ENCODE measurements around the gene HELZ.
"Not testable (repeated sequence)": the region's sequence is repeated elsewhere in the genome, so short reads cannot be mapped to it uniquely, and the experiment has no call there.

HELZ gene, protein sequence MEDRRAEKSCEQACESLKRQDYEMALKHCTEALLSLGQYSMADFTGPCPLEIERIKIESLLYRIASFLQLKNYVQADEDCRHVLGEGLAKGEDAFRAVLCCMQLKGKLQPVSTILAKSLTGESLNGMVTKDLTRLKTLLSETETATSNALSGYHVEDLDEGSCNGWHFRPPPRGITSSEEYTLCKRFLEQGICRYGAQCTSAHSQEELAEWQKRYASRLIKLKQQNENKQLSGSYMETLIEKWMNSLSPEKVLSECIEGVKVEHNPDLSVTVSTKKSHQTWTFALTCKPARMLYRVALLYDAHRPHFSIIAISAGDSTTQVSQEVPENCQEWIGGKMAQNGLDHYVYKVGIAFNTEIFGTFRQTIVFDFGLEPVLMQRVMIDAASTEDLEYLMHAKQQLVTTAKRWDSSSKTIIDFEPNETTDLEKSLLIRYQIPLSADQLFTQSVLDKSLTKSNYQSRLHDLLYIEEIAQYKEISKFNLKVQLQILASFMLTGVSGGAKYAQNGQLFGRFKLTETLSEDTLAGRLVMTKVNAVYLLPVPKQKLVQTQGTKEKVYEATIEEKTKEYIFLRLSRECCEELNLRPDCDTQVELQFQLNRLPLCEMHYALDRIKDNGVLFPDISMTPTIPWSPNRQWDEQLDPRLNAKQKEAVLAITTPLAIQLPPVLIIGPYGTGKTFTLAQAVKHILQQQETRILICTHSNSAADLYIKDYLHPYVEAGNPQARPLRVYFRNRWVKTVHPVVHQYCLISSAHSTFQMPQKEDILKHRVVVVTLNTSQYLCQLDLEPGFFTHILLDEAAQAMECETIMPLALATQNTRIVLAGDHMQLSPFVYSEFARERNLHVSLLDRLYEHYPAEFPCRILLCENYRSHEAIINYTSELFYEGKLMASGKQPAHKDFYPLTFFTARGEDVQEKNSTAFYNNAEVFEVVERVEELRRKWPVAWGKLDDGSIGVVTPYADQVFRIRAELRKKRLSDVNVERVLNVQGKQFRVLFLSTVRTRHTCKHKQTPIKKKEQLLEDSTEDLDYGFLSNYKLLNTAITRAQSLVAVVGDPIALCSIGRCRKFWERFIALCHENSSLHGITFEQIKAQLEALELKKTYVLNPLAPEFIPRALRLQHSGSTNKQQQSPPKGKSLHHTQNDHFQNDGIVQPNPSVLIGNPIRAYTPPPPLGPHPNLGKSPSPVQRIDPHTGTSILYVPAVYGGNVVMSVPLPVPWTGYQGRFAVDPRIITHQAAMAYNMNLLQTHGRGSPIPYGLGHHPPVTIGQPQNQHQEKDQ (N-terminal part only)

DNA sequence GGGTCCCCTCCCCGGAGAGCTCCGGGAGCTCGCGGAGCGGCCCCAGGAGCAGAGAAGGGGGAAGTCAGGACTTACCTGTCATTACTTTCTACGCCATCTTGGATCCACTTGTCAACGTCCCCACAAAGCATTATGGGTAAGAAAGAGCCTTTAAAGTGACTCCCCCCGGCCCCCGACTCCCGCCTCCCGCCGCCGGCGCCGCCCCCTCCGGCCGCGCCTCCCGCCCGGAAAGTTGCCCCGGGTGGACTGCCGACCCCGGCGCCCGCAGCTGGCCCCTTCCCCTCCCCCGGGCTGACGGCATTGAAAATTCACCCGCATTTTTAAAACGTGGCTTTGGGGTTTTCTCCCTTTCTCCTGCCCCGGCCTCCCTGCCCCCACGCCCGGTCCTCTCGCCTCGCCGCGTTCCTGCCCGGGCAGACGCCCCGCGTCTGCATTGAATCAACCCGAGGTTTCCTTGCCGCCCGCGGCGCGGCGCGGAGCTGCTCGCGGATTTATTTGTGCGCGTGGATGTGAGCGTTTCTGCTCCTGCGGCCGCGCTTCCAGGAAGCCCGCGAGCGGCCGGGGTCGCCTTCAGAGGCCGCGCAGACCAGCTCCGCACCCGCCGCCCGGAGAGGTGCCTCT lies at the start of gene HELZ:
Gene HELZ (minus strand): TSS at position 124 of the 621 bp plus-strand sequence. CDS start 26,392 bp downstream, outside the sequence.
- peak; percentile 72 for DNase-seq

DNA sequence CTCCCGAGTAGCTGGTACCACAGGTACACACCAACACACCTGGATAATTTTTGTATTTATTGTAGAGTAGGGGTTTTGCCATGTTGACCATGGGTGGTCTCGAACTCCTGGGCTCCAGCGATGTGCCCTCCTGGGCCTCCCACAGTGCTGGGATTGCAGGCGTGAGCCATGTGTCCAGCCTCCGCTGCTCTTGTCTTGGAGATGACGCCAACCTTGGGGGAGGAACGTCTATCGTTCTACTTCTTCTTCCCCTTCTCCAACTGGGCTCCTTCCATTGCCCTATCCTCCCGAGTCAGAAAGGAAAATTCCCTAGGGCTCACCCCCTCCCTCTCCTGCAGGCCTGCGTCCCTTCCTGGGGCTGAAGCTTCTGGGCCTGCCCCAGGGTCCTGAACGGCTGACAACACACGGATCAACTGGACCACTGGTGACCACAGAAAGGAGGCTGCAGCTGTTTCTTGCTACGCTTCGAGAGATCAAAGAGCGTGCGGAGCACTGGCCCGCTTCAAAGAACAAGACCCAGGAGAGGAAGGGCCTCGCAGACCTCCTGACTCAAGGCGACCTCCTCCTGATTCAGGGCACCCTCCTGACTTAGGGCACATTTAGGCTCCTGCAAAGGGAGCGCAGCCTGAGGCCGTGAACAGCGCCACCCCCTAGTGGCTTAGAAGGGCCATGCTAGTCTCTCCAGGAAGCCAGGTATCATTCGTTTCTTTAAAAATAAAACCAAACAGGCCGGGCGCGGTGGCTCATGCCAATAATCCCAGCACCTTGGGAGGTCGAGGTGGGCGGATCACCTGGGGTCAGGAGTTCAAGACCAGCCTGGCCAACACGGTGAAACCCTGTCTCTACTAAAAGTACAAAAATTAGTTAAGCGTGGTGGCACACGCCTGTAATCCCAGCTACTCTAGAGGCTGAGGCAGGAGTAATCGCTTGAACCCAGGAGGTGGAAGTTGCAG lies 48.5 kb upstream of the HELZ start:
- DNase-seq, result peak; percentile 67

DNA sequence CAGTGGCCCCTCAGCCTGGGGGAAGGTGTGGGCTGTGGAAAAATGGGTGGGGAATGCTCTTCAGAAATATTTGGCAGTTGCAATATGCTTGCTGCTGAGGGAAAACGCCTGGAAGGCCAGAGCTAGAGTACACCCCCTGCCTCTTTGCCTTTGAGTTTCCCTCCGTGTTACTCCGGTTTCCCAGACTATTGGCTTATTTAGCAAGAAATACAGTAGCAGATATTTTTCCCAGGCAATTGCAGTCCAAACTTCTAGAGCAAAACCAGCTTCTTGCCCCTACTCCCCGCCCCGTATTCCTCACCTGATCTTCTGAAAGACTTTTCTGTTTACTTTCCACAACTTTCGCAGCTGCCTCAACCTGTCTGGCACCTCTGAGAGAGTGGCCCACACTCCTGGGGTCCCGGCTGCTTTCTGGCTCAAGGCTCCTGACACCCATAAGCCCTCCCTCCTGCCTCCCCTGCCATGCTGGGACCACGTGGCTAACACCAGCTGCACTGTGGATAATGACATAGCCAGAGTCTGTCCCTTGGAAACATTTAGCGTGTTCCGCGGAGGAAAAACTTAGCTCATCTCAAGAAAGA lies 45.8 kb upstream of the HELZ start:
- DNase-seq, result no peak

DNA sequence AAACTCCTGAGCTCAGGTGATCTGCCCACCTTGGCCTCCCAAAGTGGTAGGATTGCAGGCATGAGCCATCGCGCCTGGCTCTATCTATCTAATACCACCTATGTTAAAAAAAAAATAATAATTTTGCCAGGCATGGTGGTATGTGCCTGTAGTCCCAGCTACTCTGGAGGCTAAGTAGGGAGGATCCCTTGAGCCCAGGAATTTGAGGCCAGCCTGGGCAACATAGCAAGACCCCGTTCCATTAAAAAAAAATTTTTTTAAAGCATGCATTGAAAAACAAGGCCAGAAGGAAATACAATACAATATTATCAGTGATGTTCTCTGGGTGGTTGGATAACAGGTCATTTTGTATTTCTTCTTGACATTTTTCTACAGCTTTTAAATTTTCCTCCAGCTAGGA lies 45.2 kb upstream of the HELZ start:
- no peak for DNase-seq

DNA sequence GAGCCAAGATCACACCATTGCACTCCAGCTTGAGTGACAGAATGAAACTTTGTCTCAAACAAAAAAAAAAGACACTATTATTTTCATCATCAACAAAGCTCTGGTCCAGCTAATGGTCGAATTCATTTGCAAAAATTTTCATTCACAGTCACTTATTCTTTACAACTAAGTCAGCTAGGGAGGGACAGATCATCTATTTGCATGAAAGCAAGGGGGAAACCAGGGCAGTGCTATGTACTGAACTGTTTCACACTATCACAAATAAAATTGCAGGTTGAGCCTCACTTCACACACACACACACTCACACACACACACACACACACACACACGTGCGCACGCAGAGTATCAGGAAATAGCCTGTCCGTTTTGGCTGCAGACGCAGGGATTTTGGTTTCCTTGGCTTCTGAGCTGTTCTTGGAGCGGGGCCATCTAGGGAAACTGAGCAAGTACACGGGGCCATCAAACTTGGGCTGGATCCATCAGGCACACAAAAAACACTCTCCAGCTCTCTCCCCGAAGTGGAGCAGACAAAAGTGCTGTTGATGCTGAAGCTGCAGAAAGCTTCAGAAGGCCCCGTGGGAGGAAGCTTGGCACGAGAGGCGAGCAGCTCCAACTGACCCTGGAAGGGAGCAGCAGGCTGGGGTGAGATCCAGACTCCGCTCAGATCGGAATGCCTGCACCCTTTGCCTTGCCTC lies 44.3 kb upstream of the HELZ start:
- no peak for DNase-seq

DNA sequence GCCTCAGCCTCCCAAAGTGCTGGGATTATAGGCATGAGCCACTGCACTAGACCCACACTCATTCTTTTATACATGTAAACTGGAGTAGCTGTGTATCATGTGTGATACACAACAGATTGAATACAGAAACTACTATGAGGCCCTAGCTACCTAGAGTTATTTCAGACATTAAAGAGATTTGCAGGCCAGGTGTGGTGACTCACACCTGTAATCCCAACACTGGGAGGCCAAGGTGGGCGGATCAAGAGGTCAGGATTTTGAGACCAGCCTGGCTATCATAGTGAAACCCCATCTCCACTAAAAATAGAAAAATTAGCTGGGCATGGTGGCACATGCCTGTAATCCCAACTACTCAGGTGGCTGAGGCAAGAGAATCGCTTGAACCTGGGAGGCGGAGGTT lies 41.8 kb upstream of the HELZ start:
- DNase-seq, result not testable (repeated sequence)

DNA sequence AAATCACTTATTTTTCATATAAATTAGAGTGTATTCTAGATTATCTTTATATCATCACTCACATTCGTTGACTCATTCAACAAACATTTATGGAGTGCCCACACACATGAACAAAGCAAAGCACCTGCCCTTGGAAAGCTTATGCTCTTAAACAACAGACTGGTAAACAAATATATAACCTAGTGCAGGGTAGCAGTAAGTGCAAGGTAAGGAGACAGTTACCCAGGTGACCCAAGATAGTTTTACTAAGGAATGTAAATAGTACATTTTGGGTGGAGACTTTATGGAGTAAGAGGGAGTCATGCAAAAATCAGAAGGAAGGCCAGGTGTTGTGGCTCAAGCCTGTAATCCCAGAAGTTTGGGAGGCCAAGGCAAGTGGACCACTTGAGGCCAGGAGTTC lies 40.4 kb upstream of the HELZ start:
- DNase-seq, result no peak

DNA sequence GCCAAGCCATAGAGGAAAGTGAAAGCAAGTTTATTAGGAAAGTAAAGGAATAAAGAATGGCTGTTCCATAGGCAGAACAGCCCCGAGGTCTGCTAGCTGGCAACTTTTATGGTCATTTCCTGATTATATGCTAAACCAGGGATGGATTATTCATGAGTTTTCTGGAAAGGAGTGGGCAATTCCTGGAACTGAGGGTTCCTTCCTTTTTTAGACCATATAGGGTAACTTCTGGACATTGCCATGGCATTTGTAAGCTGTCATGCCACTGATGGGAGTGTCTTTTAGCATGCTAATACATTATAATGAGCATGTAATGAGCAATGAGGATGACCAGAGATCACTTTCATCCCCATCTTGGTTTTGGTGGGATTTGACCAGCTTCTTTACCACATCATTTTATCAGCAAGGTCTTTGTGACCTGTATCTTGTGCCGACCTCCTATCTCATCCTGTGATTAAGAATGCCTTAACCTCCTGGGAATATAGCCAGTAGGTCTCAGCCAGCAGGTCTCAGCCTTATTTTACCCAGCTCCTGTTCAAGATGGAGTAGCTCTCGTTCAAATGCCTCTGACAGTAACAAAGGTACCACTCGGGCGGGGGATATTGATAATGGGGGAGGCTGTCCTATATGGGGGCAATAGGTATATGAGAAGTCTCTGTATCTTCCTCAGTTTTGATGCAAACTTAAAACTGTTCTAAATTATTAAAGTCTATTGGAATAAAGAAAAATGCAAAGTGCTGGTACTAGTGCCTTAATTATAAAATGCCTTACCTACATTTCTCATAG lies 38.9 kb upstream of the HELZ start:
- DNase-seq, result no peak

DNA sequence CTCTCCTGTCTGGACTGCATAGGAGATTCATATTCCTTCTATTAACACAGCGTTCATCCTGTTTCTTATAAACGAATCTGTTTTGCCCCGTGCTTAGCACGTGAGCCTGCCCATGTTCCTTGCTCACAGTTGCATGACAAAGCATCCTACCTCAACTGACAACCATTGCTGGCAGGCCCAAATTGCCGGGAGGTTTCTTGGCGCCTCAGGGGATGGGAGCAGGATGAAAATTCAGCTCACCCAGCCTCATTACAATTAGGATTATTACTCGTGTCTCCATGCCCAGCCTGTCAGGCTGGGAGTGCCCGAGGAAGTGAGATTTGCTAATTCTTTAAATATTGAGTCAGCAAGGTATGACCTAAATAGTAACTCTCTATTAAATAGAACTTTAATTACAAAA lies 36.7 kb upstream of the HELZ start:
- DNase-seq, result no peak

DNA sequence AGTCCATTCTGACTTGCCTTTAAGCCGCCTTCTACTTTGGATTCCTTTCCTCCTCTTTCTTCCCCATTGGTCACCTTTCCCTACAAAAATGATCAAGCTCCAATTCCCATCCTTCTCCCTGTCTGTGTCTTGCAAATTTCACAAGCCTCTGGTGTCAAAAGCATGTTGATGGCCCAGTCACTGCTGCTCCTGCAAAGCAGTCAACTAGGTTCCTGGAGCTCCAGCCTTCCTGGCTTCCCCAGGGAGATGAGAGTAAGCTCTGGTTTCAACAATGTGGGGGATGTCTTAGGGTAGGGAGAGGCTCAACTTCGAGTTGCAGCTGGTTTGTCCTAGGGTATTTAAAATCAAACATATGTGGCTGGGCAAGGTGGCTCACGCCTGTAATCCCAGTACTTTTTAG lies 36.1 kb upstream of the HELZ start:
- no peak for DNase-seq

DNA sequence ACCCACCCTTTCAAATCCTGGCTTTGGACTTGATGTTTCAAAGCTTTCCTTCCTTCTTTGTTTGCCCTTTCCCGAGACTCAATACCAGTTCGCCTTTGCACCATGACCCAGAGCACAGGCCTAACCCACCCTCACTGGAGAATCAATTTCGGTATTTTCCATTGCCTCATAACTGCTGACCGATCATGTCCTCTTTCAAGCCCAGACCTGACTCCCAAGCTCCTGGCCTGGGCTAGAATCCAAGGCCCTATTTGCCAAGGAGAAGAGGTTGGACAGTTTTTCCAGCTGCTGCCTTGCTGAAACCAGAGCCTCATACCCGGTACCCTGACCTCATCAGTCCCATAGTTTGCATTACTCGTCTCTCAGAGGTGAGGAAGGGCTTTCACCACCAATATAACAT lies 35.3 kb upstream of the HELZ start:
- no peak for DNase-seq

DNA sequence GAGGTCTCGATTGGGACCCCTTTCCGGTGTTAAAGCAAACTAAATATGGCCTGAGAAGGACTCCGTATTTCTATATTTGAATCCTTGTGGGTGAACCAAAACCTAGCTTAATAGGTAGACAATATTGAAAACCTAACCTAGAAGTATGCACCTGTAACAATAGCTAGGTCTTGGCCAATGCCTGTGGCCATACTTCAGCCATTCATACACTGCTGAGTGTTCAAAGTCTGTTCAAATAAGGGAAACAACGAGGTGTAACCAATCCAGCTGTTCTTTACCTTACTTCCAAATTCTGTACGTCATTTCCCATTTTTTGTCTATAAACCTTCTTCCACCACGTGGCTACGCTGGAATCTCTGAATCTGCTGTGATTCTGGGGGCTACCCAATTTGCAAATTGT lies 34.1 kb upstream of the HELZ start:
- no peak for DNase-seq

DNA sequence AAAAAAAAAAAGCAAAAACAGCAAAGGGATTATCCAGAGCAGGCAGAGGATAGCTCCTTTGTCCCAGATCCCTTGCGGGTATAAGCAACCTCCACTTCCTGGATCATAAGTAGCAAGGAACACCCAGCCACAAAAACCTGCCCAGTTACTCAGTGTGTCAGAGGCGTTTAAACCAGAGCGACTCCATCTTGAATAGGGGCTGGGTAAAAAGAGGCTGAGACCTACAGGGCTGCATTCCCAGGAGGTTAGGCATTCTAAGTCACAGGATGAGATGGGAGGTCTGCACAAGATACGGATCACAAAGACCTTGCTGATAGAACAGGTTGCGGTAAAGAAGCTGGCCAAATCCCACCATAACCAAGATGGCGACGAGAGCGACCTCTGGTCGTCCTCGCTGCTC lies 33.4 kb upstream of the HELZ start:
- DNase-seq, result no peak

DNA sequence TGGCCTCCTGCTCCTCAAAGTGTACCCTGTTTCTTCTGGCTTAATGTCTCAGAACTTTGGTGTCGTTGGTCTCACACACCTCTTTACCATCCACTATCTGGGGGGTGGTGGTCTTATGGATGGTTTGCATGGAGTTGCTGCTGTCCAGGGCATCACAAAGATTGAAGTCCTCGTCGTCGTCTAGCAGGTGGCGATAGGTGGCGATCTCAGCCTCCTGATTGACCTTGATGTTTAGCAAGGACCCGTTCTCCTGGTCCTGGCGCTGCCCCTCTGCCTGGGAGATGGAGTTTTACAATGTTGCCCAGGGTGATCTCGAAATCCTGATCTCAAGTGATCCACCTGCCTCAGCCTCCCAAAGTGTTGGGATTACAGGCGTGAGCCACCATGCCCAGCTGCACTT lies 31.1 kb upstream of the HELZ start:
- no peak for DNase-seq

DNA sequence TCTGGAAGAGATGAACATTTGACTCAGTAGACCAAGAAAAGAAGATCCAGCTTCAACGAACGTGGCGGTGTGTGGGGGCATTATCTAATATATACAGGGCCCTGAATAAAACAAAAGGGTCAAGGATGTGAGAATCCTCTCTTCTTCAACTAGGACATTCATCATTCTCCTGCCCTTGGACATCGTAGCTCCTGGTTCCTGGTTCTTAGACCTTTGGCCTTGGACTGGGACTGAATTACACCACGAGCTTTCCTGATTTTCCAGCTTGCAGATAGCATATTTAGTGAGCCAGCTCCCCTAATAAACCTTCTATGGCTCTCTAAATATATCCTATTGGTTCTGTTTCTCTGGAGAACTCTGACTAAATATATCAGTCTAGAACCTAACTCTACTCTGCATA lies 29.5 kb upstream of the HELZ start:
- no peak for DNase-seq

DNA sequence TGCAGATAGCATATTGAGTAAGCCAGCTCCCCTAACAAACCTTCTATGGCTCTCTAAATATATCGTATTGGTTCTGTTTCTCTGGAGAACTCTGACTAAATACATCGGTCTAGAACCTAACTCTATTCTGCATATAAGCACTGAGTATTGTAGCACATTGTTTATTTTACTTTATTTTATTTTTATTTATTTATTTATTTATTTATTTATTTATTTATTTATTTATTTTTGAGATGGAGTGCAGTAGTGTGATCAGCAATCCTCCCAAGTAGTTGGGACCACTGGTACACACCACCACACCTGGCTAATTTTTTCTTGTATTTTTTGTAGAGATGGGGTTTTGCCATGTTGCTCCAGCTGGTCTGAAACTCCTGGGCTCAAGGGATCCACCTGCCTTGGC lies 28.9 kb upstream of the HELZ start:
- DNase-seq, result no peak

DNA sequence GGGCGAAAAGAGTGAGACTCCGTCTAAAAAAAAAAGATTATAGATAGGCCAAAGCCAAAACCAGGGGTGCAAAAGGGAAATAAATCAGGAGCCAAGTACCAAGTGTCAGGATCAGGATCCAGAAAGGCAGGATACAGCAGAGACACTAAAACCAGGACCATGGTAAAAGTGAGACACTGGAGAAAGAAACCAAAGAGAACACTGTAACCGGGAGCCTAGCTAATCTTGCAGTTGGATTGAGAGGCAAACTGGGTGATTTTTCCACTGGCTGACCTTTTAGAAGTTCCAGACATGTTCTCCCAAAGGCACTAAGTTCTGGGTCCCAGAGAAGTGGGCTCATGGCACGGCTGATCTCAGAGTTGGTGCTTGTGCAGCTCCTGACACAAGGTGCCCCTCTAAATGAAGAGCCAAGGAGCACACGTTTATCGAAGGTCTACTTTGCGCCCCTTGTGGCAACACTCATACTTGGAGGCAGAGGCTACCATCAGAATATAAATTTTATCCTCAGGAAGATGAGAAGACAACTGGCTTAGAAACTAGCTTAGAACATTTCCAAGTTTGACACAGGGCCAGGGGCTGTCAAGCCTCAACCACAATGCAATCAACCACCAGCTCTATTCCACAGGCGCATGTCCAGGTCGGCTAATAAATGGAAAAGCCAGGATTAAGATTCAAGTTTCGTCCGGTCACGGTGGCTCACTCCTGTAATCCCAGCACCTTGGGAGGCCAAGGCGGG lies 27.5 kb upstream of the HELZ start:
- DNase-seq, result no peak

DNA sequence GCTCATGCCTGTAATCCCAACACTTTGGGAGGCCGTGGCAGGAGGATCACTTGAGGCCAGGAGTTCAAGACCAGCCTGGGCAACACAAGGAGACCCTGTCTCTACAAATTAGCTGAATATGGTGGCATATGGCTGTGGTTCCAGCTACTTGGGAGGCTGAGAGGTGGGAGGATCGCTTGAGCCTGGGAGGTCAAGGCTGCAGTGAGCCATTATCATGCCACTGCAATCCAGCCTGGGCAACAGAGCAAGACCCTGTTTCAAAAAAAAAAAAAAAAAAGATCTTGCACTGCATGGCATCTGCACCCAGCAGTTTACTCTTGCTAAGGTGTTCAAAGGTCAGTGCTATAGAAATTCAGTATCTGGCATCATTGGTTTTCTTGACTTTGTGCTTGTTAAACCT lies 26.2 kb upstream of the HELZ start:
- DNase-seq, result not testable (repeated sequence)

DNA sequence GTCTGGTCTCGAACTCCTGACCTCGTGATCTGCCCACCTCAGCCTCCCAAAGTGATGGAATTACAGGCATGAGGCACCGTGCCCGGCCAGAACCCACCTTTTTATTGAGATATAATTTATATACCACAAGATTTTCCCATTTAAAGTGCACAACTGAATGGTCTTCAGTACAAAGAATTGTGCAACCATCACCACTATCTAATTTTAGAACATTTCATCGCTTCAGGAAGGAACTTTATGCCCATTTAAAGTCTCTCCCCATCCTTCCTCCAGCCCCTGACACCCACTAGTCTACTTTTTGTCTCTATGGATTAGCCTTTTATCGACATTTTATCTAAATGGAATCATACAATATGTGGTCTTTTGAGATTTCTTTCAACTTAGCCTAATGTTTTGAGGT lies 25.4 kb upstream of the HELZ start:
- DNase-seq, result no peak

Data from CD4-positive, alpha-beta T cell treated with Interleukin-15 for 1 hour (primary cell).